ENCODE measurements around the gene HIF1A.

The HIF1A gene

GRCh38 chr14:61756135-61756534 is 60.8 kb downstream of the HIF1A start:
- Mint-ChIP-seq H3K27me3 (peaks cover 5% of the 10 kb centered on the region), H3K27ac (no peak overlapping the region), H3K4me3 (no peak overlapping the region), H3K36me3 (ENCODE audit: low read depth) (peaks cover 7% of the 10 kb centered on the region), H3K4me1 (ENCODE audit: low read depth) (peaks cover 14% of the 10 kb centered on the region), H3K9me3 (no peaks in the 10 kb centered on the region)

GRCh38 chr14:61759878-61760277 is 64.6 kb downstream of the HIF1A start:
- peaks cover 5% of the 10 kb centered on the region for H3K27me3 Mint-ChIP-seq
- no peaks in the 10 kb centered on the region for H3K9me3 Mint-ChIP-seq
- peaks cover 27% of the 10 kb centered on the region for H3K4me1 Mint-ChIP-seq (ENCODE audit: low read depth)
- peaks cover 4% of the 10 kb centered on the region for H3K36me3 Mint-ChIP-seq (ENCODE audit: low read depth)
- no peak overlapping the region for H3K27ac Mint-ChIP-seq
- H3K4me3 Mint-ChIP-seq = no peak overlapping the region

GRCh38 chr14:61761557-61761956 is 66.2 kb downstream of the HIF1A start:
- Mint-ChIP-seq H3K27ac (peak overlapping the region; percentile 95), H3K27me3 (peaks cover 5% of the 10 kb centered on the region), H3K4me1 (ENCODE audit: low read depth) (peaks cover 44% of the 10 kb centered on the region), H3K9me3 (no peaks in the 10 kb centered on the region), H3K36me3 (ENCODE audit: low read depth) (peaks cover 19% of the 10 kb centered on the region), H3K4me3 (peak overlapping the region; percentile 96)

- Mint-ChIP-seq H3K27ac (peak within 1 kb of the TSS; percentile 95), H3K9me3 (no peaks in the 10 kb centered on the region), H3K36me3 (ENCODE audit: low read depth) (peaks cover 23% of the 10 kb centered on the region), H3K27me3 (peaks cover 4% of the 10 kb centered on the region), H3K4me1 (ENCODE audit: low read depth) (peaks cover 45% of the 10 kb centered on the region), H3K4me3 (peak within 1 kb of the TSS; percentile 96)
These were observed 66.9 kb downstream of the HIF1A start, which contains the start of gene SNAPC1 for GRCh38 chr14:61761959-61762786. Gene SNAPC1 (plus strand): TSS chr14:61762420. CDS start chr14:61762461, 41 bp downstream.

GRCh38 chr14:61764342-61765122 is 69.2 kb downstream of the HIF1A start:
- no peaks in the 10 kb centered on the region for H3K27me3 Mint-ChIP-seq
- peaks cover 40% of the 10 kb centered on the region for H3K36me3 Mint-ChIP-seq (ENCODE audit: low read depth)
- no peaks in the 10 kb centered on the region for H3K9me3 Mint-ChIP-seq
- peak overlapping the region; percentile 96 for H3K4me3 Mint-ChIP-seq
- no peak overlapping the region for H3K27ac Mint-ChIP-seq
- H3K4me1 Mint-ChIP-seq (ENCODE audit: low read depth) = peaks cover 45% of the 10 kb centered on the region

GRCh38 chr14:61765225-61765943 is 70.1 kb downstream of the HIF1A start:
- Mint-ChIP-seq H3K27me3 (no peaks in the 10 kb centered on the region), H3K9me3 (no peaks in the 10 kb centered on the region), H3K27ac (no peak overlapping the region), H3K36me3 (ENCODE audit: low read depth) (peaks cover 48% of the 10 kb centered on the region), H3K4me1 (ENCODE audit: low read depth) (peaks cover 45% of the 10 kb centered on the region), H3K4me3 (peak overlapping the region; percentile 24)

GRCh38 chr14:61766151-61766550 is 70.8 kb downstream of the HIF1A start:
- H3K4me3 Mint-ChIP-seq = no peak overlapping the region
- H3K27me3 Mint-ChIP-seq = no peaks in the 10 kb centered on the region
- H3K36me3 Mint-ChIP-seq (ENCODE audit: low read depth) = peaks cover 51% of the 10 kb centered on the region
- H3K9me3 Mint-ChIP-seq = no peaks in the 10 kb centered on the region
- H3K4me1 Mint-ChIP-seq (ENCODE audit: low read depth) = peaks cover 45% of the 10 kb centered on the region
- H3K27ac Mint-ChIP-seq = peak overlapping the region; percentile 32

GRCh38 chr14:61768240-61768639 is 72.9 kb downstream of the HIF1A start:
- Mint-ChIP-seq H3K4me1 (ENCODE audit: low read depth) (peaks cover 35% of the 10 kb centered on the region), H3K27ac (no peak overlapping the region), H3K36me3 (ENCODE audit: low read depth) (peaks cover 70% of the 10 kb centered on the region), H3K9me3 (no peaks in the 10 kb centered on the region), H3K27me3 (no peaks in the 10 kb centered on the region), H3K4me3 (no peak overlapping the region)

GRCh38 chr14:61769893-61770292 is 74.6 kb downstream of the HIF1A start:
- H3K27me3 Mint-ChIP-seq = no peaks in the 10 kb centered on the region
- no peaks in the 10 kb centered on the region for H3K9me3 Mint-ChIP-seq
- H3K4me3 Mint-ChIP-seq = no peak overlapping the region
- H3K27ac Mint-ChIP-seq = no peak overlapping the region
- H3K36me3 Mint-ChIP-seq (ENCODE audit: low read depth) = peaks cover 77% of the 10 kb centered on the region
- H3K4me1 Mint-ChIP-seq (ENCODE audit: low read depth) = peaks cover 18% of the 10 kb centered on the region

GRCh38 chr14:61774861-61775260 is 79.5 kb downstream of the HIF1A start:
- peaks cover 83% of the 10 kb centered on the region for H3K36me3 Mint-ChIP-seq (ENCODE audit: low read depth)

GRCh38 chr14:61780125-61780524 is 84.8 kb downstream of the HIF1A start:
- H3K9me3 Mint-ChIP-seq = no peaks in the 10 kb centered on the region
- H3K4me1 Mint-ChIP-seq (ENCODE audit: low read depth) = peaks cover 21% of the 10 kb centered on the region
- peak overlapping the region; percentile 86 for H3K27ac Mint-ChIP-seq
- peak overlapping the region; percentile 35 for H3K4me3 Mint-ChIP-seq
- peaks cover 78% of the 10 kb centered on the region for H3K36me3 Mint-ChIP-seq (ENCODE audit: low read depth)
- no peaks in the 10 kb centered on the region for H3K27me3 Mint-ChIP-seq

More at GRCh38 chr14:61774861-61775260, 79.5 kb downstream of the HIF1A start:
- Mint-ChIP-seq H3K9me3 (no peaks in the 10 kb centered on the region), H3K4me1 (ENCODE audit: low read depth) (peaks cover 11% of the 10 kb centered on the region), H3K27ac (no peak overlapping the region), H3K4me3 (no peak overlapping the region), H3K27me3 (no peaks in the 10 kb centered on the region)

GRCh38 chr14:61797309-61797708 is 102.0 kb downstream of the HIF1A start:
- H3K27ac Mint-ChIP-seq = no peak overlapping the region
- no peak overlapping the region for H3K4me3 Mint-ChIP-seq
- H3K27me3 Mint-ChIP-seq = no peaks in the 10 kb centered on the region
- H3K9me3 Mint-ChIP-seq = no peaks in the 10 kb centered on the region
- H3K36me3 Mint-ChIP-seq (ENCODE audit: low read depth) = peaks cover 20% of the 10 kb centered on the region
- H3K4me1 Mint-ChIP-seq (ENCODE audit: low read depth) = no peaks in the 10 kb centered on the region

All from stimulated activated naive CD8-positive, alpha-beta T cell treated with anti-CD3 and anti-CD28 coated beads, Interleukin-15, Interleukin-2, amounts not matched to agents 100 ng/mL and 50 ng/mL, for 24 hours (primary cell).